HuH-7.5 (cell line): ENCODE measurements around the gene ZBTB12.

Experiments used
- DNase-seq: peaks from one replicate; pipeline ENCODE4 v3.0.0; 2011; ENCODE audit warnings: low spot score

Gene ZBTB12

DNA sequence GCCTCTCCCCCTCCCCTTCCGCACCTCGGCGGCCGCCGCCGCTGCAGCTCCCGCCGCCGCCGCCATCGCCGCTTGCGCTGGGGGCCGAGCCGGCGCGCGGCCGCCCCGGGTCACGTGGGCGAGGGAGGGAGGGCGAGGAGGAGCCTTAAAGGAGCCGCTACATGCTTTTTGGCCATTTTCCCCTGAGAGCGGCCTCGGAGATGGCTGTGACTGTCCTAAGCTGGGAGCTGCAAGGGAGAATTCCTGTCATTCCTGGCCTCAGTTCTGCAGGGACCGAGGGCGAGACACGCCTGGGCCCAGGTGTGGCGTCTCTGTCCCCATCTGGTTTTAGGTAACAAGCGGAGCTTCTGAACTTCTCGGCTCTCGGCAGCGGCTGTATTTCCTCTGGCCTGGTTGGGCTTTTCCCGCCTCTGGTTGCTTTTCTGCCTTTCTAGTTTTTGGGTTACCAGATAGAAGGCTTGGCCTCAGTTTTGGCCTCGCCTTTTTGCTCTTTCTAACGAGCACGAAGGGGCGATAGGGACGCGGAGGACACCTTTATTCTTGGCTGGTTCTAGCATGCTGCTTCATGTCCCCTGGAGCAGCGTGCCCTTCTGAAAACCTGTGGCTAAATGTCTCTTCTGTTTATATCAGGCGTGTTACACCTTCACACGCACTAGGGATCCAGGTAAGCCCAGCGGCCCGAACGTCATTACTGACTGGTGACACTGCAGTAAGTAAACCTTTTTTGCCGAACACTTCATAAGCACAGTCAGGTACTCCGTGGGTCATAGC, 4.1 kb downstream of the ZBTB12 start, which contains the start of gene EHMT2:
TSS of gene EHMT2 (minus strand) at position 87 of the 771 bp plus-strand sequence. CDS start at position 66, 21 bp downstream.
- peak; percentile 77 for DNase-seq

DNA sequence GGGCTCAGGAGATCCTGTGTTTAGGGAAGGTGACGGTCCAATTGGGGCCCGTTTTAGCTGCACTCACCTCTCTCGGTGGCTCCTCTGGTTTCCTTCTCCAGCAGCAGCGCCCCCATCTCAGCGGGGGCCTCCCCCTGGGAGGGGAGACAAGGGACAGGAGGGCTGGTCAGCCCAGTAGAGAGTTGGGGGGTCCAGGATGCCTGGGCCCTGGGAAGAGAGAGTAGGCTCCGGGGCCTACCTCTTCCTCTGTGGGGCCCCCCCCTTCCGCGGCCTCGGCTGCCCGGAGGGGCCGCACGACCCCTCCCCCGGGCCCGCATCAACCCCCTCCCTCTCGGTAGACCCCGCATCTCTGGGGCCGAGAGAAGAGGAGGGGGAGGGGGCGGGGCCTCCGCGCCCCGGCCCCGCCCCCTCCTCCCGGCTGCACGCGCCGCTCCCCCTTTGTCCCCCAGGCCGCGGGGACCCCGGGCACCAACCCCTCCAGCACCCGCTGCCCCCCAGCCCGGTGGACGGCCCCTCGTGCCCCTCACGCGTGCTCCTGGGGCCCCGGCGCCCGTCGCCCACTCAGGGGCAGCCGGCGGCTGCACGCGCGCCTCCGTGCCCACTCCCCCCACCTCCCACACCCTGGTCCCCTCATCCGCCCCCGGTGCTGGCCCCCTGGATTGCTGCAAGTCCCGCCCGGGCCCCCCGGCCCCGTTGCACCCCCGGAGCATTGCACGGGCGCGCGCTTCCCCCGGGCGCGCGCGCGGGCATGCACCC, 4.9 kb downstream of the ZBTB12 start:
- no peak for DNase-seq

DNA sequence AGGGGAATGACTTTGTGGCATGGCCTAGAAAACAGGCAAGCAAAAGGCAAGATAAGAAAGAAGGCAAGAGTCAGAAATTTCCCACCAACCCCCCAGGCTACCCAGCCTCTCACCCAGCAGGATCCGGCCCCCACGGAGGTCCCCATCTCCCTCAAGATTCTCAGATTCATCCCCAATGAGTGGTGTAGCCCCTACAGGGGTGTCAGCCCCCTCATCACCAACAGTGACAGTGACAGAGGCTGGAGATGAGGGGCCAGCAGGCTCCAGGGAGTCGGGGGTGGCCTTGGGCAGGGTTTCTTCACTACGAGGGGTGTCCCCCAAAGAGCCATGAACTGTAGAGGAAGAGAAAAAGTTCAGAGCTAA, 5.4 kb downstream of the ZBTB12 start:
- DNase-seq: no peak

DNA sequence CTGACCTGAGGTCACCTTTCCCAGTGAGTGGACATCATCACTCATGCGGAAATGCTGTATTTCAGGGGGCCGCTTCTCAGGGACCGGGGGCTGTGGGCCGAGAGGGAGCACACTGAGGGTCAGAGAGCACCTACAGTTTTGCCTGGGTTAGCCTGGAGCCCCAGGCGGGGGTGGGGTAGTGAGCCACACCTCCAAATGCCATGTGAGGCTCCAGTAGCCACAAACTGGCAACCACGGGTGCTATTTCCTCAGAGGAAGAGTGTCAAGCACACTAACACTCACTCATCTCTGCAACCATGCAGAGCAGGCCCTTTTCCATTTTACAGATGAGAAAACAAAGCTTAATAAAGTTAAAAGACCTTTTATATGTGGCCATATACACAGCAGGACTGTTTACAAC, 9.1 kb downstream of the ZBTB12 start:
- no peak for DNase-seq

DNA sequence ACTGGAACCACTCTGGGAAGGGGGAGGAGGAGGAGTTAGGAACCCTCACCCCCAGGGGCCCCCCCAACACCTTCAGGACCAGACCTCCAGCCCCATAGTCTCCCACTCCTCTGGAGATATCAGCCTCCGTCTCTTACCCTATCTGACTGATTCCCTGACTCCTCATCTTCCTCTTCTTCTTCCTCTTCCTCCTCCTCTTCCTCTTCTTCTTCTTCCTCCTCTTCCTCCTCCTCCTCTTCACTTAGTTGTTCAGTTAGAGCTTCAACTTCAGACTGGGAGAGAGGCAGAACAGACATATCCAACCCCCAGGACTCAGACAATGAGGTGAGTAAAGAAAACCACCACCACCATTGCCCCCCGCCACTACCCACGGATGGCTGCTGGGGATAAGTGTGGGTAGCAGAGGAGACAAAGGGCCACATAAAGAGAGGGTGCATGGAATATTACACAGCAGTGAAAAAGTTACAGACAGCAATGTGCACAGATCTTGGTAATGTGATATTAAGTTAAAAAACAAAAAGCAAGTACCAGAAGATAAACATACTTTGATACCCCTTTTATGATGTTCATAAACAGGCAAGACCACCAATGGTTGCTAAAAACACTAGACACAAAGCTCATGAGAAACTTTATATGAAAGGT, 12.4 kb downstream of the ZBTB12 start:
- no peak for DNase-seq

DNA sequence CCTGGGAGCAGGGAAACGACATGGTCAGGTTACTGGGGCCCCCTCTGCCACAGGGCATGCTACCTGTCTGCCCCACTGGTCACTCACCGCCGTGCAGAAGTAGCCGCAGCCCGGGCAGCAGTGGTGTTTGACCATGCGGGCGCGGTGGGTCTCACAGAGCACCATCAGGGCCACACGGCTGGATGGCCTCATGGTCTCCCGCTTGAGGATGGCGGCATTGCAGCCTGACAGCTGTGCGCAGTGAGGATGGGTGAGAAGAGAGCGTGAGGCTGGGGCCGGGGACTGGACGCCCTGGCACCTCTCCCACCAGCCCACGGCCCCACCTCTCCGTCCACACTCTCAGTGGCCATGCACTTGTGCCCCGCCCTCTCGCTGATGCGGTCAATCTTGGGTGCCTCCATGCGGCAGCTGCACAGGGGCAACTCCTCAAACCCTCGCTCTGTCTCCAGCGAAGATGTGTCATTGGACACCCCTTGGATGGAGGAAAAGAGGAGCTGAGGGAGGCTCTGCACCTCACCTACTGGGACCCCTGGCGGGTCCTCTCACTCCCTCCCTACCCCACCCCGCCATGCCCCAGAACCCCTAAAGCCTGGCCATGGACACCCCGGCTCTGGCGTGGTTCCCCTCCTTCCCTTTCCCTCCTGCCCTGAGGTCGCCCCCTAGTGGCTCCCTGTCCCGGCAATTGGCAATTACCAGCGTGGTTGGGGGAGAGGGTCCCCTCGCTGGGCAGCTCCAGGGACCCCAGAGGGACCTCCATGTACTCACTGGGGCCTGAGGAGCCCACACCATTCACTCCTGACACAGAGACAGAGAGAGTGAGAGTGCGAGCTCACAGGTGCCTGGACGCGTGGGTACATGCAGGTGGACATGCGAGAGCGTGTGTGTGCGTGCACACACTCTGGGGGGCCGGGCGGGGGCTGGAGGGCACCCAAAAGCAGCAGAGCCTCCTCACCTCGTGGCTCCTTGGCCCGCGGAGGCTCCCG, 13.3 kb downstream of the ZBTB12 start:
- DNase-seq: no peak

DNA sequence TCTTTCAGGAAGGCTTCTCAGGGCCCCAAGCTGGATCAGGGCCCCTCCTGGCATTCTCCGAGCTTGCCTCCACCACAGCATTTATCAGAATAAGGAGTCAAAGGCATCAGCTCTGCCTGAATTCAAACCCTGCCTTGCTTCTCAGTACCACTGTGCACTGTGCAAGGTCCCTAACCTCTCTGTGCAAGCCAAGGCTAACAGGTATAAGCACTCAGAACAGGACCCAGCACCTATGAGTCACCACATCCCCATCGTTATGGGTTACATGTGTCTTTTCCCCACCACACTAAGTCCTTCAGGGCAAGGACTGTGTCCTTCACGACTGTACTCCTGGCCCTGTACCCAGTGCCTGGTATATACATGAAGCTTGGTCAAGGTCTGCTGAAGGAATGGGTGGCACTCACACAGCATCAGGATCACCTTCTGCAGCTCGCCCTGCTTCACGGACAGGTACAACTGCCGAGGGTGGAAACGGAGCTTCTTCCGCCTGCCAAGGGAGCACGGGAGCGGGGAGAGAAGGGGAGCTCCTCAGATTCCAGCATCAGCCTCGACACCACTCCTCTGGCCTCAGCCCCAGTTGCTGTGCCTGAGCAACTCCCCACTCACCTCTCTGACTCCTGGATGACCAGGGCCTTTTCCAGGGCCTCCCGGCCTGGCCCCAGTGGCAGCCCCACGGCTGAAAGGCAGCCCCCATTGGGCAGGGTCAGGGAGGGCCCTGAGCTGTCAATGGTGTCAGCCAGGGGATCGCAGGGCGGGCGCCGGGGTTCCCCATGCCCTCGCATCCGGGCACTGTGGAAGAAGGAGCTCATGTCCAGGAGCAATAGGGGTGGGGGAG, 14.5 kb downstream of the ZBTB12 start:
- DNase-seq: no peak

DNA sequence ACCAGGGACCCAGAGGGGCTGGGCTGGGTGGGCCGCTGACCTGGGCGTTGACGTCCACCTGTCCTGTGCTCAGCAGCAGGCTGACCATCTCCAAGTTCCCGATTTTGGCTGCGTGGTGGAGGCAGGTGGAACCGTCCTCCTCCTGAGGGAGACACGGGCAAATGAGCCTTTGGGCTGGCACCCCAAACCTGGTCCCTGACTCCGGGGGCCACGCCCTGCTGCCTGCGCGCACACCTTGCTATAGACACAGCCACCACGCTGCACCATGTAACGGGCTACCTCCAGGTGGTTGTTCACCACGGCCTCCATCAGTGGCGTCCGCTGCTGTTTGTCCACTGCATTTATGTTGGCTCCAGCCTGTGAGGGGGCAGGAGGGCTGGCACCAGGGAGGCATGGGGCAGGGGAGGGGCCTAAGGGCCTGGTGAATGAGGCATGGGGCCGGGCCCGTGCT, 15.3 kb downstream of the ZBTB12 start:
- no peak for DNase-seq

DNA sequence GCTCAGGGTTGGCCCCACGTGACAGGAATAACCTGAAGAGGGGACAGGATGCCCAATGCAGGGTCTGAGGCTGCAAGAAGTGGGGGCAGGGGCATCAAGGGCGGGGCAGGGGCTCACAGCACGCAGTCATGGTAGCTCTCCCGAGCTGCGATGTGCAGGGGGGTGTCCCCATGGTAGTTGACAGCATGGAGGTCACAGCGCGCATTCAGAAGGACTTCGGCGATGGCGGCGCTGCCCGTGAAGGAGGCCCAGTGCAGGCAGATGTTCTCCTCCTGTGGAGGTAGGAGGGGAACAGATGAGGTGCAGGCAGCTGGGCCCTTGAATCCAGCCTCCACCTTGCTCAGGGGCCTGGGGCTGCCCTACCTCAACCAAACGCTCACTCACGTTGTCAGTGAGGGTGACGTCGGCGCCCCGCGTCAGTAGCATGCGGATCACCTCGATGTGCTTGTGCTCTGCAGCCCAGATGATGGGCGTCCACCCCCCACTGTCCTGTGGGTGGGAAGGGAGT, 17.3 kb downstream of the ZBTB12 start:
- DNase-seq: no peak

DNA sequence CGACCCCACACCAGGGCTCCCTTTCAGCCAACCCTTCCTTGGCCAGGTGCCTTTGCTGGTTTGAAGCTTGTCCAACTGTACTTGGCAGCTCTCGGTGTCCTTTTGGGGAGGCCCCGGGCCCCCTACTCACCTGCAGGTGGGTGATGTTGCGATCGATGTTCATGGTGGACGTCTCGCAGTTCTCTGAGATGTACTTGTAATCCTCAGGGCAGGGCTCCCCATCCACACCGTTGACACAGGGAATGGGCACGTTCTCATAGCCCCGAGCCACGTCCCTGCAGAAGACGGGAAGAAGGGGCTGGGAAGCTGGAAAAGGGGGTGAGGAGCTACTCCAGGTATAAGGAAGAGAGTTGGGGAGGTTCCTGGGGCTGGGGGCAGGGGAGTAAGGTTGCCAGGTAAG, 18.2 kb downstream of the ZBTB12 start:
- DNase-seq: no peak

DNA sequence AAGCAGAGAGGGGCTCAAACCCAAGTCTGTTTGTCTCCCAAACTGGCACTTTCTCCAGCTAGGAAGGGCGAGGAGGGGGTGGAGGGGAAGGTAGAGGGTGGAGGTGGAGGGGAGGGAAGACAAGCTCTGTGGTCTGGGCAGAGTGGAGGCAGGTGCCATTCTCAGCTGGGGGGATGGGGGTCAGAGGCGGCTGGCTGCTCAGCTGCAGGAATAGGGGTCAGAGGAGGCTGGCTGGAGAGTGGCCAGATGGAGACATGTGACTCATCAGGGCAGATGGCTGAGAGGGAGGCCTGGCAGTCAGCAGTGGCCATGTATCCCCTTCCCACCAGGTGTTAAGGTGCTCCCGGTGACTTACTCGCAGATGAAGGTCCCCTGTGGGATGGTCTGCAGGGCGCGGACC, 19.5 kb downstream of the ZBTB12 start:
- no peak for DNase-seq

DNA sequence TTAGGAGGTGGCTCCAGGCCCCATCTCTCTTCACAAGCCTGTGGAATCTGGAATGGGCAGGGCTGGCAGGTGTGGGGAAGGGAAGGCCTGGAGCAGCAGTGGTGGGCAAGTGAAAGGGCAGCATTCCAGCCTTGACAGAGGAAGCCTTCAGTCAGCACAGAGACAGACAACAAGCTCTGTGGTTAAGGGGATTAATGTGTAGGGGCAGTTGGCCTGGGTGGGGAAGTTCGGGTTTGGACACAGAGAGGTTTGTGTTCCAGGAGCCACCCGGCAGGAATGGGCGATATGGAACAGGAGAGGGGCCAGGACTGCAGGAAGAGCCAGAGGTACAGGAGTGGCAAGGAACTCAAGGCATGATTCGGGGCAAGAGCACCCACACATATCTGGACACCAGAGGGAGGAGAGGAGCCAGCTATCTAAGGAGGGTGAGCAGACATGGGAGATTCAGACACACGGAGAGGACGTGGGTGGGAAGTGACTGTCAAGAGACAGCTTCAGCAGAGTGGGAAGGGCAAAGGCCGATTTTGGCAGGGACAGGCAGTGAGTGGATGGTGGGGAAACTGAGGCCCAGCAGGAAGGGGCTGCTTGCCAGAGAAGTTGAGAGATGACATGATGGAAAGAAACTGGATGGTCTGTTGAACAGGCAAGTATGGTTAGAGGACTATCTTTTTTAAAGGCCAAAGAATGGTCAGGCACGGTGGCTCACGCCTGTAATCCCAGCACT, 20.6 kb downstream of the ZBTB12 start:
- no peak for DNase-seq

DNA sequence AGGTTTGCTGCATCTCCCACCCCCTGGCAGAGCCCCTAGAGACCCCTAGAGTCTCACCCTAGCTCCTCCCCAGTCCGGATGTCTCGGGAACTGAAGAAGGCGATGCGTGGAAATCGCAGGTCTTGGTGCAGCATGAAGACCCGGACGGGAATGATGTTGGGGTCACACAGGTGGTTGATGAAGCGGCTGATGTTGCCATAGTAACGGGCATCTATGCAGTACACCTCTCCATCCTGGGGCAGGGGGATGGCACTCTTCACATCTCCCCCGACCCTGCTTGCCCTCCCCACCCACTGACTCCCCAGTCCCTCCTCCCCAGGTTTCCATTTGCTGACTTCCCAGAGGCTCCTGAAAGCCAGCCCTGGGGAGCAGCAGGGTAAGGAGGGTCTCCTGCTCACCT, 21.3 kb downstream of the ZBTB12 start:
- no peak for DNase-seq

DNA sequence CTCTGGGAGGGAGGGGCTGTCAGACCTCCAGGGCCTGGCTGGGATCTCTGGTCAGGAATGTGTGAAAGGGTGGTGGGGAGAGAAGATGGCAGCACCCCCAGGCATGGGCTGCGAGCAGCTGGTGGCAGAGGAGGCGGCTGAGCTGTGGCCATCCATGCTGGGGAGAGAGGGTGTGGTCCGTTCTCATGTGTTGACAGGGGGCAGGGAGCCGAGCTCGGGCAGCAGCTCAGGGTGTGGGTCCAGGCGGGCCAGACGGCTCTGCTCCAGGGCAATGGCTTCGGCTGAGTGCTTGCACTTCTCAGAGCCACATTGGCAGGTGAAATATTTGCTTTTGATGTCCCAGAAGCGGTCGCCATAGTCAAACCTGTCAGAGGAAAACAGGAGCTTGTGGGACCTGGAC, 22.0 kb downstream of the ZBTB12 start:
- DNase-seq: no peak

DNA sequence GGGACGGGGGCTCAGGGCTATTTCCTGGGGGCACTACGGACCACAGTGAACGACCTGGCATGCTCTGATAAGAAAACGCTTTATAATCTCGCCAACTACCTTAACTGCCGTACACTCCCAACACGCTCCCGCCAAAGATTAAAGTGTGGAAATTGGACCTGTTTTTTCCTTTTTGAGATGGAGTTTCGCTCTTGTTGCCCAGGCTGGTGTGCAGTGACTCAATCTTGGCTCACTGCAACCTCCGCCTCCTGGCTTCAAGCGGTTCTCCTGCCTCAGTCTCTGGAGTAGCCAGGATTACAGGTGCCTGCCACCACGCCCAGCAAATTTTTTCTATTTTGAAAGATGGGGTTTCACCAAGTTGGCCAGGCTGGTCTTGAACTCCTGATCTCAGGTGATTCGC, 22.7 kb downstream of the ZBTB12 start:
- DNase-seq: no peak

DNA sequence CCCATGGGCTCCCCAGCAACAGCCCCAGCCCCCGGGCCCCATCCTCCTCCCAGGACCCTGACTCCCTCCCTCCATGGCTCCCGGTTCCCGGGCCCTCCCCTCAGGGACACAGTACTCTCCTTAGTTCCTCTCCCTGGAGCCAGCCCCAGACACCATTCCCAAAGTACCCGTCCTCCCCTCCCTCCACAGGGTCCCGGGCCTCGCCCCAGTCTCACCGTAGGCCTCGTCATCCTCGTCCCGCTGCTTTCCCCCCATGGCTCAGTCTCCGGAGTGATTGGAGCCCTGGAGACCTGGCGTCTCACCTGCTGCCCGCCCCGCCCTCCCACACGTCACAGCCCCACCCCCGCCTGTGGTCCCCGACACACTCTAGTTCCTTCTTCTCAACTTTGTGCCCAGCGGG, 23.2 kb downstream of the ZBTB12 start, which contains the start of gene SLC44A4:
TSS of gene SLC44A4 (minus strand) at position 272 of the 400 bp plus-strand sequence. CDS start at position 255, 17 bp downstream.
- DNase-seq: no peak

DNA sequence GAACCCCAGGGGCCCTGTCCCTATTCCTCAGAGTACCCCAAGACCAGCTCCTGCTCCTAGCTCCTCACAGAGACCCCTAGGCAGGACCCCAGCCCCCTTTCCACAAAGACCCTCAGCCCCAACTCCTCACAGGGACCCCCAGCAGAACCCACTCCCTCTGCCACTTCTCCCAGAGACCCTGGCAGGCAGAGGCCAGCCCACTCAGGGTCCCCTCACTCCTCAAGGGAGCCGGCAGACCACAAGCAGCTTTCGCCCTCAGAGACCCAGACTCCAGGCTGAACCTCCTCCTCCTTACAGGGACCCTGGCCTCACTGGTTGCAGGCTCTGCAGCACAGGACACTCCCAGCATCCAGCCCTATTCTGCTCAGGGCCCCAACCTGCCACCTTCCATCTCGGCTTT, 23.7 kb downstream of the ZBTB12 start:
- no peak for DNase-seq

DNA sequence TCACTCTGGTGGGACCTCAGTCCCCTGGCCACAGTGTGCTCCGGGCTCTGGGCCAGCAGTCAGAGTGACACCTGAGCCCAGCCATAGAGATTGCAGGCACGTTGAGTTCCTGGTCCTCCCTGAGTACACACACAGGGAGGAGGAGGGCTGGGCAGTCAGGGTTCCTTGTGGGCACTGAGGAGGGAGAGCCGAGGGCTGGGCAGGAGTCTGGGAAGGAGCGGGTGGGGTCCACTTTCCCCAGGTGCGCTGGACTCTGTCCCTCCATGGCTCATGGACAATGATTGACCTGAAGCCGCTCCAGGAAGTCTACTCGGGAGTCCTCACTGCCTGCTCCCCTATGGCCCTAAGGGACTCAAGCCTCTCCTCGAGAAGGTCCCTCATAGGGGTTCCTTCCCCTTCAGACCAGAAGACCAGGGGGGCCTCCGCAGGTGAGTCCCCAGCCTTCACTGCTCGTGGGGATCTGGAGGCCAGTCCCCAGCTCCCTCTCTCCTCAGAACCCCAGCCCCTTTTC, 24.2 kb downstream of the ZBTB12 start:
- DNase-seq: no peak

DNA sequence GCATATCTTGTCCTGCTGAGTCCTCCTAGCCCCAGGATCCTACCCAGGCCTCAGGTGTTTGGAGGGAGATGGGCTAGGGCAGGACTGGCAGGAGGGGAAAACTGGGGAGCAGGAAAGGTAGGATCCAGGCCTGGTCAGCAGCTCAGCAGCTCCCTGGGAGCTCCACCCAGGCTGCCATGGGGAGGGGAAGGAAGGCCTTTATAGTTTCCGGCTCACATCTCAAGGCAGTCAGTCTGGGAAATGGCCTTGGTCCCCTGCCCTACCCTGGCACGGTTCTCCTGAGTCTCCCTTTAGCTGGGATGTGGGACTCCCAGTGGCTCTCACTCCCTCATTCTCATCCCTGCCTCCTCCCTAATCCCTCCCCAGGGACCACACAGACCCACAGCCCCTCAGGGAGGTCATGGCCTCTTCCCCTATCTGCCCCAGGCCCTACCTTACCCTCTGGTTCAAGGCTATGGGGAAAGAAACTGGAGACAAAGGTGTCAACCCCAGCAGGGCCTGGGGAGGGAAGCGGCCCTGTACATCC, 24.7 kb downstream of the ZBTB12 start:
- DNase-seq: no peak
